Suprapubic skin (tissue), 4 donors: ENCODE data around the gene GSG1L2. TPM values are rescaled to one million over a fixed set of nuclear protein-coding genes. Genes with fewer than 3 reads are reported as not detected.

Experiments used
- DNase-seq, 2 donors: peaks; one replicate each; pipeline ENCODE4 v3.0.0-alpha.2; 2019; ENCODE audit warnings: low spot score in 2 of 2
- H3K27ac ChIP-seq: fragments of 200-600 bp; sonication (generic); one replicate; pipeline ENCODE4 v1.5.1; 2019
- H3K27me3 ChIP-seq: fragments of 200-600 bp; sonication (generic); one replicate; pipeline ENCODE4 v1.5.1; 2019
- H3K36me3 ChIP-seq: fragments of 200-600 bp; sonication (generic); one replicate; pipeline ENCODE4 v1.5.1; 2019
- H3K4me1 ChIP-seq: fragments of 200-600 bp; sonication (generic); one replicate; pipeline ENCODE4 v1.5.1; 2019
- H3K4me3 ChIP-seq: fragments of 200-600 bp; sonication (generic); one replicate; pipeline ENCODE4 v1.5.1; 2019; ENCODE audit warnings: mild to moderate bottlenecking
- H3K9me3 ChIP-seq: fragments of 200-600 bp; sonication (generic); one replicate; pipeline ENCODE4 v1.5.1; 2019
- EP300 ChIP-seq: sonication (generic); formaldehyde crosslinking; IDR thresholded peaks from one replicate; pipeline ENCODE4 v1.6.1; 2017; ENCODE audit warnings: antibody characterized with exemption
- POLR2A ChIP-seq, 2 donors: fragments of 450-650 bp; IDR thresholded peaks; one replicate each; pipeline ENCODE4 v1.6.1; 2017; ENCODE audit warnings: antibody characterized with exemption in 2 of 2, mild to moderate bottlenecking in 2 of 2, moderate library complexity in 2 of 2
- POLR2AphosphoS5 ChIP-seq, 3 donors: sonication (generic); formaldehyde crosslinking; IDR thresholded peaks; one replicate each; pipeline ENCODE4 v1.6.1; 2017; ENCODE audit warnings: antibody characterized with exemption in 3 of 3
- WGBS: methylation state at CpG from one replicate; pipeline ENCODE4 v1.1.5; 2018; 5-methylcytosine and 5-hydroxymethylcytosine counted together
- total RNA-seq, 4 donors: library from RNA; depleted of rRNA; stranded (reverse); fragments of >200 nt; gene quantifications; one replicate each; pipeline ENCODE4 v1.1.0, GENCODE V29; 2016
- TF ChIP-seq, protein P1 (sequence below), 2 donors: fragments of 200-600 bp in 1 of 2; fragments of 450-650 bp in 1 of 2; sonication (generic) in 1 of 2; IDR thresholded peaks; one replicate each; pipeline ENCODE4 v1.5.1; 2016 to 2019; ENCODE audit warnings: antibody characterized with exemption in 2 of 2, mild to moderate bottlenecking in 1 of 2, moderate library complexity in 1 of 2

The GSG1L2 gene
- total RNA-seq, 4 donors from 2014 or later: not detected

- peak in 1 of 2 donors; percentile 54 for DNase-seq
- peaks cover 17% of the 10 kb centered on the region for H3K27me3 ChIP-seq
- no peak overlapping the region for H3K27ac ChIP-seq
- TF ChIP-seq POLR2AphosphoS5 (IDR thresholded peaks at IDR 0.05) (no peak), POLR2A (IDR thresholded peaks at IDR 0.05) (no peak), EP300 (no peak)
- TF ChIP-seq, protein P1, sequence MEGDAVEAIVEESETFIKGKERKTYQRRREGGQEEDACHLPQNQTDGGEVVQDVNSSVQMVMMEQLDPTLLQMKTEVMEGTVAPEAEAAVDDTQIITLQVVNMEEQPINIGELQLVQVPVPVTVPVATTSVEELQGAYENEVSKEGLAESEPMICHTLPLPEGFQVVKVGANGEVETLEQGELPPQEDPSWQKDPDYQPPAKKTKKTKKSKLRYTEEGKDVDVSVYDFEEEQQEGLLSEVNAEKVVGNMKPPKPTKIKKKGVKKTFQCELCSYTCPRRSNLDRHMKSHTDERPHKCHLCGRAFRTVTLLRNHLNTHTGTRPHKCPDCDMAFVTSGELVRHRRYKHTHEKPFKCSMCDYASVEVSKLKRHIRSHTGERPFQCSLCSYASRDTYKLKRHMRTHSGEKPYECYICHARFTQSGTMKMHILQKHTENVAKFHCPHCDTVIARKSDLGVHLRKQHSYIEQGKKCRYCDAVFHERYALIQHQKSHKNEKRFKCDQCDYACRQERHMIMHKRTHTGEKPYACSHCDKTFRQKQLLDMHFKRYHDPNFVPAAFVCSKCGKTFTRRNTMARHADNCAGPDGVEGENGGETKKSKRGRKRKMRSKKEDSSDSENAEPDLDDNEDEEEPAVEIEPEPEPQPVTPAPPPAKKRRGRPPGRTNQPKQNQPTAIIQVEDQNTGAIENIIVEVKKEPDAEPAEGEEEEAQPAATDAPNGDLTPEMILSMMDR (IDR thresholded peaks at IDR 0.05): no peak
- no peaks in the 10 kb centered on the region for H3K4me1 ChIP-seq
- H3K36me3 ChIP-seq: no peaks in the 10 kb centered on the region
- 86% methylated on average over 5 of the region's 7 CpGs for whole genome bisulfite sequencing
- no peaks in the 10 kb centered on the region for H3K9me3 ChIP-seq
- no peak overlapping the region for H3K4me3 ChIP-seq
These were observed 54.4 kb downstream of the GSG1L2 start for GRCh38 chr17:9767432-9767991.

DNA sequence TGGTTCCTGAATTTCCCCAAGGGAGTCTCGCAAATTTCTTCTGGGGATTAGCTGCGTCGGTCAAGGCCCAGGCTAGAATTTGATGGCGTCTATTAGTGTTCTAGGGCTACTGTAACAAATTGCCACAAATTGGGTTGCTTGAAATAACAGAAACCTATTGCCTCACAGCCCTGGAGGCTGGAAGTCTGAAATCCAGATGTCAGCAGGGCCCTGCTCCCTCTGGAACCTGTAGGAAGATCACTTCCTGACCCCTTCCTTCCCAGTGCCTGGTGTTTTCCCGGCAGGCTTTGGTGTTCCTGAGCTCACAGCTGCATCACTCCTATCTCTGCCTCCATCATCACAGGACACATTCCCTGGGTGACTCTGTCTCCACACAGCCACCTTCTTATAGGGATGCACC, 54.9 kb downstream of the GSG1L2 start:
- peak in 1 of 2 donors; percentile 38 for DNase-seq
- WGBS: 66% methylated on average over 5 of the region's 5 CpGs
- Histone ChIP-seq H3K27ac (no peak overlapping the region), H3K9me3 (no peaks in the 10 kb centered on the region), H3K4me3 (no peak overlapping the region), H3K36me3 (no peaks in the 10 kb centered on the region), H3K27me3 (peaks cover 17% of the 10 kb centered on the region), H3K4me1 (no peaks in the 10 kb centered on the region)
- TF ChIP-seq POLR2AphosphoS5 (IDR thresholded peaks at IDR 0.05): no peak
- no peak for TF ChIP-seq POLR2A (IDR thresholded peaks at IDR 0.05)
- no peak for TF ChIP-seq EP300
- TF ChIP-seq, protein P1 (IDR thresholded peaks at IDR 0.05): no peak

DNA sequence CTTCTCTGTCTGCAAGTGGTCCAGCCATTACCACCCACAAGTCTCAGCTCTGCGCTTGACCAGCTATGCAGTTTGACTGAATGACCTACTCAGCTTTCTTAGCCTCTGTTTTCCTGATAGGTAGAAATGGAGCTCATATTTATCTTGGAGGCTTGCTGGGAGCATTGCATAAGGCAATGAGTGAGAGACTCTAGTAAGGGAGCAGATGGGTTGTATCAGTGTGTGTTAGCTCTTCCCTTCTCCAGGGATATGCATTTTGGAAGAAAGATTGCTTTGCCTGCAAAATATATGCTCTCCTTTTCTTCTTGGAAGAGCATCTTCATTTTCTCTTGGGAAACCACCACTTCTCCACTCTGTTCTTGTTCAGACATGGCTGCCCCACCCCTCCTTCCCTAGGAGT, 56.6 kb downstream of the GSG1L2 start:
- no peaks in the 10 kb centered on the region for H3K9me3 ChIP-seq
- peaks cover 12% of the 10 kb centered on the region for H3K27me3 ChIP-seq
- WGBS: 100% methylated on average over 1 of the region's 1 CpG
- H3K4me3 ChIP-seq: no peak overlapping the region
- TF ChIP-seq EP300: no peak
- no peak for TF ChIP-seq POLR2A (IDR thresholded peaks at IDR 0.05)
- TF ChIP-seq, protein P1 (IDR thresholded peaks at IDR 0.05): no peak
- no peak for TF ChIP-seq POLR2AphosphoS5 (IDR thresholded peaks at IDR 0.05)
- H3K4me1 ChIP-seq: no peaks in the 10 kb centered on the region
- H3K27ac ChIP-seq: no peak overlapping the region
- DNase-seq: no peak
- H3K36me3 ChIP-seq: no peaks in the 10 kb centered on the region

GRCh38 chr17:9763643-9764042, 58.2 kb downstream of the GSG1L2 start:
- no peak for TF ChIP-seq EP300
- TF ChIP-seq, protein P1 (IDR thresholded peaks at IDR 0.05): no peak
- Histone ChIP-seq H3K9me3 (no peaks in the 10 kb centered on the region), H3K36me3 (no peaks in the 10 kb centered on the region), H3K4me1 (no peaks in the 10 kb centered on the region), H3K27ac (no peak overlapping the region), H3K27me3 (peaks cover 5% of the 10 kb centered on the region), H3K4me3 (no peak overlapping the region)
- WGBS: 46% methylated on average over 4 of the region's 4 CpGs
- DNase-seq: peak in 1 of 2 donors; percentile 67

- 72% methylated on average over 1 of the region's 1 CpG for WGBS
These were observed 61.6 kb downstream of the GSG1L2 start for GRCh38 chr17:9760266-9760665.

GRCh38 chr17:9755083-9755482, 66.8 kb downstream of the GSG1L2 start:
- no peaks in the 10 kb centered on the region for H3K9me3 ChIP-seq
- TF ChIP-seq EP300 (no peak), POLR2A (IDR thresholded peaks at IDR 0.05) (no peak), POLR2AphosphoS5 (IDR thresholded peaks at IDR 0.05) (no peak)
- TF ChIP-seq, protein P1 (IDR thresholded peaks at IDR 0.05): no peak
- H3K4me3 ChIP-seq: no peak overlapping the region
- peaks cover 7% of the 10 kb centered on the region for H3K27me3 ChIP-seq
- H3K27ac ChIP-seq: no peak overlapping the region
- H3K36me3 ChIP-seq: no peaks in the 10 kb centered on the region
- H3K4me1 ChIP-seq: no peaks in the 10 kb centered on the region
- DNase-seq: no peak
- WGBS: 75% methylated on average over 3 of the region's 3 CpGs

More at GRCh38 chr17:9760266-9760665, 61.6 kb downstream of the GSG1L2 start:
- no peak overlapping the region for H3K27ac ChIP-seq
- H3K27me3 ChIP-seq: peaks cover 9% of the 10 kb centered on the region
- H3K36me3 ChIP-seq: no peaks in the 10 kb centered on the region
- TF ChIP-seq POLR2A (IDR thresholded peaks at IDR 0.05) (no peak), POLR2AphosphoS5 (IDR thresholded peaks at IDR 0.05) (no peak), EP300 (no peak)
- no peak overlapping the region for H3K4me3 ChIP-seq
- no peaks in the 10 kb centered on the region for H3K4me1 ChIP-seq
- H3K9me3 ChIP-seq: no peaks in the 10 kb centered on the region
- DNase-seq: no peak
